GM12873 (cell line): ENCODE measurements around the gene PGAM1.

Experiments used
- CTCF ChIP-seq: IDR thresholded peaks from 2 replicates; pipeline ENCODE4 v1.5.1; 2012; ENCODE audit warnings: low read depth, mild to moderate bottlenecking, moderate library complexity, low read length, control low read depth; ENCODE audit not compliant: insufficient read depth; ENCODE audit errors: missing control alignments

PGAM1 gene

DNA sequence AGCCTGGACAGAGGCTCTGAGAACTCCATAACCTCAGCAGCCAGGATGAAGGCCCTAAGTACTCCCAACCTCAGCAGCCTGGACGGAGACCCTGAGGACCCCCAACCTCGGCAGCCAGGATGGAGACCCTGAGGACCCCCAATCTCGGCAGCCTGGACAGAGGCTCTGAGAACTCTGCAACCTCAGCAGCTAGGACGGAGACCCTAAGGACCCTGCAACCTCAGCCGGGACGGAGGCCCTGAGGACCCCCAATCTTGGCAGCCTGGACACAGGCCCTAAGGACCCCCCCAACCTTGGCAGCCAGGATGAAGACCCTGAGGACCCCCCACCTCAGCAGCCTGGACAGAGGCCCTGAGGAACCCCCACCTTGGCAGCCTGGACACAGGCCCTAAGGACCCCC lies 41.4 kb upstream of the PGAM1 start:
- no peak for TF ChIP-seq CTCF

- no peak for TF ChIP-seq CTCF
Measured at GRCh38 chr10:97385565-97385964, 40.4 kb upstream of the PGAM1 start.

DNA sequence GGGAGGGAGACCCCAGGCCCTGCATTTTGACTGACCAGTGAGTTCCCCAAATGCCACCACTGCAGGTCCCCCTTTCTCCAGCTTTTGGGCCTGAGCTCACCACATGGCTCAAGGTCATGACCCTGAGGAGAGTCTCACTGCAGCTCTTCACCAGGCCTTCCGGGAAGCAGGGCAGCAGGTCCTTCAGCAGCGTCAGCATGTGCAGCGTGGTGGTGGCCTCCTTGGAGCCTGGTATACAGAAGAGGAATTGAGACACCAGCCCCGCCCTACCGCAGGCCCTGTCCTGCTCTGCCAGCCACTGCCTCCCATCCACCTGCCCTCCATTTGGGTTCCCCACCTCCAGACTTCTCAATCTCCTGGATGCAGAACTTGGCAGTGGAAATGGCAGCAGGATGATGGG lies 37.8 kb upstream of the PGAM1 start:
- no peak for TF ChIP-seq CTCF

- TF ChIP-seq CTCF, result no peak
Measured at GRCh38 chr10:97390091-97390490, 35.9 kb upstream of the PGAM1 start.

GRCh38 chr10:97393034-97393573 lies 32.9 kb upstream of the PGAM1 start:
- no peak for TF ChIP-seq CTCF

GRCh38 chr10:97396056-97396455 lies 29.9 kb upstream of the PGAM1 start:
- TF ChIP-seq CTCF, result no peak

DNA sequence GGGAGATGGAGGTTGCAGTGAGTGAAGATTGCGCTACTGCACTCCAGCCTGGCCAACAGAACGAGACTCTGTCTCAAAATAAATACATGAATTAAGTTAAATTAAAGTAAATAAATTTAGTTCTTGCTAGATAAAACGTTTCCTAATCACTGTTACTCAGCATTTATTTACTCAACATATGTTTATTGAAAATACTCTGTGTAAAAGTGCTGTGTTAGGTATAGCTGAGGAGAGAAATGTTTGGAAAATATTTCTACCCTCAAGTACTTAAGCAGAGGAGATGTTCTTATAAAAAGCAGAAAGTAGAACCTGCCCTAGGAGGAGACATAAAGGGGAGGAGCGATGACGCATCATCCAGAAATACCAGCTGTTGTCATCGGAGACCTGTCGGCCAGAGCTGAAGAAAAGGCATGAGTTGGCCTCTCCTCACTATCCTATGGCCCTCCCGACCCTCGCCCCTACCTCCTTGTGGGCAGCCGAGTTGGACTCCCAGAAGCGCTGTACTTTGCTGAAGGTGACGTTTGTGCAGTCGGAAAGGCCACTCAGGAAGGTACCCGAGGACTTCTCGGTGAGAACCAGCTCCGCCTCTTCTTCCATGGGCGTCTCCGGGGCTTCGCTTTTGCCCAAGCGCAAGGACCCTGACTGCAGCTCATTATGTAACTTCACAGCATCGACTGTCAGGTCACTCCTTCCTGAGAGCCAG lies 26.0 kb upstream of the PGAM1 start:
- no peak for TF ChIP-seq CTCF
